ENCODE measurements around the gene DNASE1L3.
"Not testable (repeated sequence)": the region's sequence is repeated elsewhere in the genome, so short reads cannot be mapped to it uniquely, and the experiment has no call there.

The DNASE1L3 gene

GRCh38 chr3:58205981-58206380, 4.8 kb downstream of the DNASE1L3 start:
- H3K36me3 ChIP-seq (ENCODE audit: control insufficient read depth, insufficient read depth, low read length) = no peaks in the 10 kb centered on the region
- no peaks in the 10 kb centered on the region for H3K4me1 ChIP-seq (ENCODE audit: control insufficient read depth, insufficient read depth, low read length)
- no peak overlapping the region for H3K9ac ChIP-seq (ENCODE audit: low read length)
- H3K4me3 ChIP-seq (ENCODE audit: low read length) = no peak overlapping the region
- H3K9me3 ChIP-seq (ENCODE audit: control insufficient read depth, low read length) = no peaks in the 10 kb centered on the region
- H3K27me3 ChIP-seq (ENCODE audit: control insufficient read depth, insufficient read depth, low read length) = no peaks in the 10 kb centered on the region

- Histone ChIP-seq H3K27me3 (ENCODE audit: control insufficient read depth, insufficient read depth, low read length) (no peaks in the 10 kb centered on the region), H3K4me1 (ENCODE audit: control insufficient read depth, insufficient read depth, low read length) (no peaks in the 10 kb centered on the region), H3K36me3 (ENCODE audit: control insufficient read depth, insufficient read depth, low read length) (no peaks in the 10 kb centered on the region), H3K9me3 (ENCODE audit: control insufficient read depth, low read length) (no peaks in the 10 kb centered on the region), H3K9ac (ENCODE audit: low read length) (no peak overlapping the region), H3K4me3 (ENCODE audit: low read length) (no peak overlapping the region)
Measured at GRCh38 chr3:58204720-58205119, 6.1 kb downstream of the DNASE1L3 start.

- no peak overlapping the region for H3K4me3 ChIP-seq (ENCODE audit: low read length)
- H3K27me3 ChIP-seq (ENCODE audit: control insufficient read depth, insufficient read depth, low read length) = no peaks in the 10 kb centered on the region
- no peak overlapping the region for H3K9ac ChIP-seq (ENCODE audit: low read length)
- no peaks in the 10 kb centered on the region for H3K36me3 ChIP-seq (ENCODE audit: control insufficient read depth, insufficient read depth, low read length)
- no peaks in the 10 kb centered on the region for H3K9me3 ChIP-seq (ENCODE audit: control insufficient read depth, low read length)
- H3K4me1 ChIP-seq (ENCODE audit: control insufficient read depth, insufficient read depth, low read length) = no peaks in the 10 kb centered on the region
Measured at GRCh38 chr3:58203541-58203940, 7.2 kb downstream of the DNASE1L3 start.

- Histone ChIP-seq H3K4me3 (ENCODE audit: low read length) (no peak overlapping the region), H3K9me3 (ENCODE audit: control insufficient read depth, low read length) (no peaks in the 10 kb centered on the region), H3K36me3 (ENCODE audit: control insufficient read depth, insufficient read depth, low read length) (no peaks in the 10 kb centered on the region), H3K27me3 (ENCODE audit: control insufficient read depth, insufficient read depth, low read length) (no peaks in the 10 kb centered on the region), H3K4me1 (ENCODE audit: control insufficient read depth, insufficient read depth, low read length) (no peaks in the 10 kb centered on the region), H3K9ac (ENCODE audit: low read length) (no peak overlapping the region)
Measured at GRCh38 chr3:58202917-58203360, 7.8 kb downstream of the DNASE1L3 start.

- H3K9ac ChIP-seq (ENCODE audit: low read length); H3K27me3 ChIP-seq (ENCODE audit: control insufficient read depth, insufficient read depth, low read length); H3K9me3 ChIP-seq (ENCODE audit: control insufficient read depth, low read length); H3K4me1 ChIP-seq (ENCODE audit: control insufficient read depth, insufficient read depth, low read length); H3K36me3 ChIP-seq (ENCODE audit: control insufficient read depth, insufficient read depth, low read length); H3K4me3 ChIP-seq (ENCODE audit: low read length): not testable (repeated sequence)
Measured at GRCh38 chr3:58201451-58201850, 9.3 kb downstream of the DNASE1L3 start.

- H3K27me3 ChIP-seq (ENCODE audit: control insufficient read depth, insufficient read depth, low read length) = no peaks in the 10 kb centered on the region
- H3K9ac ChIP-seq (ENCODE audit: low read length) = no peak overlapping the region
- H3K4me3 ChIP-seq (ENCODE audit: low read length) = no peak overlapping the region
- H3K9me3 ChIP-seq (ENCODE audit: control insufficient read depth, low read length) = no peaks in the 10 kb centered on the region
- H3K4me1 ChIP-seq (ENCODE audit: control insufficient read depth, insufficient read depth, low read length) = no peaks in the 10 kb centered on the region
- no peaks in the 10 kb centered on the region for H3K36me3 ChIP-seq (ENCODE audit: control insufficient read depth, insufficient read depth, low read length)
Measured at GRCh38 chr3:58200846-58201355, 9.9 kb downstream of the DNASE1L3 start.

- Histone ChIP-seq H3K9me3 (ENCODE audit: control insufficient read depth, low read length) (no peaks in the 10 kb centered on the region), H3K4me3 (ENCODE audit: low read length) (no peak overlapping the region), H3K9ac (ENCODE audit: low read length) (no peak overlapping the region), H3K27me3 (ENCODE audit: control insufficient read depth, insufficient read depth, low read length) (no peaks in the 10 kb centered on the region), H3K36me3 (ENCODE audit: control insufficient read depth, insufficient read depth, low read length) (no peaks in the 10 kb centered on the region), H3K4me1 (ENCODE audit: control insufficient read depth, insufficient read depth, low read length) (no peaks in the 10 kb centered on the region)
Measured at GRCh38 chr3:58200121-58200709, 10.6 kb downstream of the DNASE1L3 start.

GRCh38 chr3:58198804-58199203, 12.0 kb downstream of the DNASE1L3 start:
- Histone ChIP-seq H3K36me3 (ENCODE audit: control insufficient read depth, insufficient read depth, low read length) (no peaks in the 10 kb centered on the region), H3K4me1 (ENCODE audit: control insufficient read depth, insufficient read depth, low read length) (no peaks in the 10 kb centered on the region), H3K4me3 (ENCODE audit: low read length) (no peak overlapping the region), H3K9me3 (ENCODE audit: control insufficient read depth, low read length) (no peaks in the 10 kb centered on the region), H3K27me3 (ENCODE audit: control insufficient read depth, insufficient read depth, low read length) (no peaks in the 10 kb centered on the region), H3K9ac (ENCODE audit: low read length) (no peak overlapping the region)

- H3K9me3 ChIP-seq (ENCODE audit: control insufficient read depth, low read length) = no peaks in the 10 kb centered on the region
- no peaks in the 10 kb centered on the region for H3K4me1 ChIP-seq (ENCODE audit: control insufficient read depth, insufficient read depth, low read length)
- no peaks in the 10 kb centered on the region for H3K36me3 ChIP-seq (ENCODE audit: control insufficient read depth, insufficient read depth, low read length)
- no peaks in the 10 kb centered on the region for H3K27me3 ChIP-seq (ENCODE audit: control insufficient read depth, insufficient read depth, low read length)
- H3K4me3 ChIP-seq (ENCODE audit: low read length) = no peak overlapping the region
- no peak overlapping the region for H3K9ac ChIP-seq (ENCODE audit: low read length)
Measured at GRCh38 chr3:58198362-58198761, 12.4 kb downstream of the DNASE1L3 start.

- Histone ChIP-seq H3K36me3 (ENCODE audit: control insufficient read depth, insufficient read depth, low read length) (no peaks in the 10 kb centered on the region), H3K9ac (ENCODE audit: low read length) (no peak overlapping the region), H3K4me3 (ENCODE audit: low read length) (no peak overlapping the region), H3K4me1 (ENCODE audit: control insufficient read depth, insufficient read depth, low read length) (no peaks in the 10 kb centered on the region), H3K27me3 (ENCODE audit: control insufficient read depth, insufficient read depth, low read length) (no peaks in the 10 kb centered on the region), H3K9me3 (ENCODE audit: control insufficient read depth, low read length) (no peaks in the 10 kb centered on the region)
Measured at GRCh38 chr3:58197588-58197987, 13.2 kb downstream of the DNASE1L3 start.

- H3K27me3 ChIP-seq (ENCODE audit: control insufficient read depth, insufficient read depth, low read length) = no peaks in the 10 kb centered on the region
- H3K4me3 ChIP-seq (ENCODE audit: low read length) = no peak overlapping the region
- H3K36me3 ChIP-seq (ENCODE audit: control insufficient read depth, insufficient read depth, low read length) = no peaks in the 10 kb centered on the region
- no peak overlapping the region for H3K9ac ChIP-seq (ENCODE audit: low read length)
- no peaks in the 10 kb centered on the region for H3K4me1 ChIP-seq (ENCODE audit: control insufficient read depth, insufficient read depth, low read length)
- no peaks in the 10 kb centered on the region for H3K9me3 ChIP-seq (ENCODE audit: control insufficient read depth, low read length)
Measured at GRCh38 chr3:58193682-58194407, 16.9 kb downstream of the DNASE1L3 start.

GRCh38 chr3:58192069-58192468, 18.7 kb downstream of the DNASE1L3 start:
- Histone ChIP-seq H3K36me3 (ENCODE audit: control insufficient read depth, insufficient read depth, low read length) (no peaks in the 10 kb centered on the region), H3K4me1 (ENCODE audit: control insufficient read depth, insufficient read depth, low read length) (no peaks in the 10 kb centered on the region), H3K9ac (ENCODE audit: low read length) (no peak overlapping the region), H3K9me3 (ENCODE audit: control insufficient read depth, low read length) (no peaks in the 10 kb centered on the region), H3K4me3 (ENCODE audit: low read length) (no peak overlapping the region), H3K27me3 (ENCODE audit: control insufficient read depth, insufficient read depth, low read length) (no peaks in the 10 kb centered on the region)
